ENCODE results near the gene CMTM5.

DNA sequence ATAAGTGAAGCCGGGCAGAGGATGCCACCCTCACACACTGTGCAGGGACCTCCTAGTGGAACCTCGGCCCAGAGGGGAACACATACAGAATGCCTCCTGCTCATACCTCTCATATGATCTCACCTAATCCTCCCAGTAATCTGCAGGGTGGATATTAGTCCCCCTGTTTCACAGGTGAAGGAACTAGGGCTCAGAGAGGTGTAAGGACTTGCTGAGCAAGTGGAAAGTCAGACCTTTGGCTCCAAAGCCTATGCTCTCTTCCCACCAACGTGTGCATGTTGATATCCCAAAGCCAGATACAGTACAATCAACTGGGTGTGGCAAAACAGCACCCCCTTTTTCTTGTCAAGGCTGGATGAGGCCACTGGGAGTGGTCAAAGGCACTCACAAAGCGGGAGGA is 27.1 kb downstream of the CMTM5 start:
- TF ChIP-seq CTCF (conservative IDR thresholded peaks at IDR 0.05) (no peak), ZFX (IDR thresholded peaks at IDR 0.05) (no peak)
